LNCAP (cell line): ENCODE results near the gene DCAF15.

ENCODE experiments used
- TF ChIP-seq, protein P1 (sequence below): fragments of 450-650 bp; IDR thresholded peaks from 2 replicates; pipeline ENCODE4 v1.5.1; 2017; ENCODE audit warnings: mild to moderate bottlenecking

DCAF15 gene

DNA sequence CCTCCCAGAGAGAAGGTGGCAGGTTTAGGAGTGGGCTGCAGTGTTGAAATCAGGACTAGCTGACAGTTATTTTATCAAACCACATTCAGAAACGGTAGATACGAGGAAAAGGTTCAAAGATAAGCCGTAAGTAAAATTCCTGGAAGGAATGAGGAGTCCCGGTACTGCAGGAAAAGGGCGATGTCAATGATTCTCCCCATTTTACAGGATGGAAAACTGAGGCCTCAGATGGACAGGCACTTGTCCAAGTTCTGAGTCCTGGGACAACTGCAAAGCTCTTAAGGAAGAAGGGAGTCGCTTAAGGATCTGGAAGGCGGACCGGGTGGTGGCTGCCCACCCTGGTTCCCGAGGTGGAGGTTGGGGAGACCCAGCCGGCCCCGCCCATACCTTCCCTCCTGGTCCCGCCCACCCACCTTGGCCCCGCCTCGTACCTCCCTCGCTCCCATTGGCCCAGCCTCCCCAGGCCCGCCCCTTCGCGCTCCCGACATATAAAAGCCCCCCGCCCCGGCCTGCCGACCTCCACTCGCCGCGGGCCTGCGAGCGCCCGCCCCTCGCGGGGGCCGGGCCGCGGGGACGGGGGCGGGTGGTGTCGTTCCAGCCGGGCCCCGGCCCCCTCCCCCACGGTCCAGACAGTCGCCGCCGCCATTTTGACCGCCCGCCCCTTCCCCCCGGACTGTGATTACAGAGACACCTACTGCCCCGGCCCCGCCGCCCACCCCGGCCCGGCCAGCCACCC, 53.2 kb downstream of the DCAF15 start:
- TF ChIP-seq, protein P1, sequence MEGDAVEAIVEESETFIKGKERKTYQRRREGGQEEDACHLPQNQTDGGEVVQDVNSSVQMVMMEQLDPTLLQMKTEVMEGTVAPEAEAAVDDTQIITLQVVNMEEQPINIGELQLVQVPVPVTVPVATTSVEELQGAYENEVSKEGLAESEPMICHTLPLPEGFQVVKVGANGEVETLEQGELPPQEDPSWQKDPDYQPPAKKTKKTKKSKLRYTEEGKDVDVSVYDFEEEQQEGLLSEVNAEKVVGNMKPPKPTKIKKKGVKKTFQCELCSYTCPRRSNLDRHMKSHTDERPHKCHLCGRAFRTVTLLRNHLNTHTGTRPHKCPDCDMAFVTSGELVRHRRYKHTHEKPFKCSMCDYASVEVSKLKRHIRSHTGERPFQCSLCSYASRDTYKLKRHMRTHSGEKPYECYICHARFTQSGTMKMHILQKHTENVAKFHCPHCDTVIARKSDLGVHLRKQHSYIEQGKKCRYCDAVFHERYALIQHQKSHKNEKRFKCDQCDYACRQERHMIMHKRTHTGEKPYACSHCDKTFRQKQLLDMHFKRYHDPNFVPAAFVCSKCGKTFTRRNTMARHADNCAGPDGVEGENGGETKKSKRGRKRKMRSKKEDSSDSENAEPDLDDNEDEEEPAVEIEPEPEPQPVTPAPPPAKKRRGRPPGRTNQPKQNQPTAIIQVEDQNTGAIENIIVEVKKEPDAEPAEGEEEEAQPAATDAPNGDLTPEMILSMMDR = no peak

DNA sequence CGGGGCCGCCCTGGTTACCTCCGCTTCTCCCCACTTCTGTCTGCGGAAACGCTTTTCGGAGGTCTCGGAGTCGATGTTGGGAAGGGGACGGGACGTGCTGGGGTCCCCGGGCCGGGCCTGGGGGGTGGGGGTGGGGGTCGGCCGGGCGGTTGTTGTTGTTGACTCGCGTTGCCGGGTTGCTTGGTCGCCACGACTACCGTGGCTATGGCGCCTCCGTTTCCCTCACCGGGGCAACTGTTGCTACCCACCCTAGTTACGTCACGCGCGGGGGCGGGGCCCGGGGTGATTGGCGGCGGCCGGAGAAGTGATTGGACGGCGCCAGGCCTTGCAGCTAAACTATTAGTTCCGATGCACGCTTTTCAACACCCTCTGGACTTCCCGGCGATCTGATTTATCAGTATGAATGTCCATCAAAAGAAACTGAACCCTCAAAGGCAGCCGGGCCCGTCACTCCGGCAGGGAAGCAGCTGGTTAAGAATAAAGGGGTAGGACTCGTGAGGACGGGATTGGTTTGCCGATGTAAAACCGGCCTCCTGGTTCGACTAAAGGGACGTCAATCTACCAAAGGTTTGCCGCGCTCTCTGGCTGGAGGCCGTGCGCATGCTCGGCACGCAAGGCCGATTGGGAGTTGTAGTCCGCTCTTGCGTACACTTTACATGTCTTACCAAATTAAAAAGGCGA, 53.9 kb downstream of the DCAF15 start, which contains the start of gene RFX1:
RFX1 (minus strand) TSS at position 236 of the 681 bp plus-strand sequence. CDS start 12,477 bp downstream, outside the sequence.
- TF ChIP-seq, protein P1 = no peak

DNA sequence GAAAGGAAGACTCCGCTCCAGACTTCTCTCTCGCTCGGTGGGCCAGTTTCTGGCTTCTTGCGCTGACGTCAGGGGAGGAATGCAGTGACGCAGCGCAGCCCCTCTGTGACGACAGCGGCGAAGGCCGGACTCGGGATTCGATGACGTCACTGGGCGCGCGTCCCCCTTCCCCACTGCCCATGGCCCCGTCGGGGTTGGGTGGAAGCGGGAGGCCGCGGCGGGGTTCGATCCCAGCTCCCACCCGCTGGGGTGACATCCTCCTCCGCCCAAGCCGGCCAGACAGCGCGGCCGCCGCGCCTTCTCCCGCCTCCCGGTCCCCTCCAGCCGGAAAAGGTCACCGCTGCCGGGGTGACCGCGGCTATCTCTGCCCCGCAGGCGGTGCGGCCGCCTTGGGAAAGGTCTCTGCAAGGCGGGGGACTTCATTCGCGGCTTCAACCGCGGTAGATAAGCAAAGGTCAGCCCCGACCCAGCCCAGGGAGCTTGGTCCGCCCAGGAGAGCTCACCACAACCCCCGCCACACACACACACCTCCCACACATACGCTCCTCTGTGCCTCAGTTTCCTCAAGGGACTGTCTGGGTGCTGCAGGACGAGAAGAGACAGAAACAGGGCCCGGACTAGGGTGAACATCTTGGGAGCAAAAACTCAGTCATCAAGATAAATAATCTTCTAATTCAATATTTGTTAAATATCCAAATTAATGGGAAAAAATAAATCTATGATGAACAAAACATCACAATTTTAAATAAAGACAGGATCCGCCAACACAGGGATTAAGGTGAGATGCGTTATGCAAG, 54.7 kb downstream of the DCAF15 start:
- TF ChIP-seq, protein P1 = no peak
